Stimulated activated CD8-positive, alpha-beta memory T cell treated with anti-CD3 and anti-CD28 coated beads, Interleukin-4, amount 100 ng/mL, for 4 hours (primary cell): Measurements from ENCODE around the gene SPACA4.

Experiments
- DNase-seq, 2 donors: peaks; one replicate each; pipeline ENCODE4 v3.0.0-alpha.2; 2020; ENCODE audit warnings: low read depth in 2 of 2, low spot score in 1 of 2

Gene SPACA4

DNA sequence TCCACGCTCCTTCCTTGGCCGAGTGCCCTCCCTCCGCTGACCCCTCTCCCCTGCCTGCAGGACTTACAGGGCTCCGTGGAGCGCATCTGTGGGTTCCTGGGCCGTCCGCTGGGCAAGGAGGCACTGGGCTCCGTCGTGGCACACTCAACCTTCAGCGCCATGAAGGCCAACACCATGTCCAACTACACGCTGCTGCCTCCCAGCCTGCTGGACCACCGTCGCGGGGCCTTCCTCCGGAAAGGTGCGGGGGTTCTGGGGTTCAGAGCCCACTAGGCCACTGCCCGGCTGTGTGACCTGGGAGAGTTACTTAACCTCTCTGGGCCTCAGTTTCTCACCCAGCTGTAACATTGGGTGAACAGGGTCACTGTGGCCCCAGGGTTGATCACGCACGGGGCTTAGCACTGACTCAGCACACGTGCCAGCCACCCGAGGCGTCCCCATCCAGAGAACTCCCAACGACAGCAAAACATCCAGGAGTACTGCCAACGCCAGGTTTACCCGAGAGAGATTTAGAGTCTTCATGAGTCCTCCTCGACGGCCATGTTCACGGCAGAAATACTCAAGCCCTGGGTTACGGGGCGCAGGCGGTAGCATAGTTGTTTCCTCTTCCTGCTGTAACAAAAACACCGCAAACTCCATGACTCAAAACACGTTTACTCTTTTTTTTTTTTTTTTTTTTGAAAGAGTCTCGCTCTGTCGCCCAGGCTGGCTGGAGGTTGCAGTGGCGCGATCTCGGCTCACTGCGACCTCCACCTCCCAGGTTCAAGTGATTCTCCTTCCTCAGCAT is 9.7 kb upstream of the SPACA4 start:
- no peak for DNase-seq

DNA sequence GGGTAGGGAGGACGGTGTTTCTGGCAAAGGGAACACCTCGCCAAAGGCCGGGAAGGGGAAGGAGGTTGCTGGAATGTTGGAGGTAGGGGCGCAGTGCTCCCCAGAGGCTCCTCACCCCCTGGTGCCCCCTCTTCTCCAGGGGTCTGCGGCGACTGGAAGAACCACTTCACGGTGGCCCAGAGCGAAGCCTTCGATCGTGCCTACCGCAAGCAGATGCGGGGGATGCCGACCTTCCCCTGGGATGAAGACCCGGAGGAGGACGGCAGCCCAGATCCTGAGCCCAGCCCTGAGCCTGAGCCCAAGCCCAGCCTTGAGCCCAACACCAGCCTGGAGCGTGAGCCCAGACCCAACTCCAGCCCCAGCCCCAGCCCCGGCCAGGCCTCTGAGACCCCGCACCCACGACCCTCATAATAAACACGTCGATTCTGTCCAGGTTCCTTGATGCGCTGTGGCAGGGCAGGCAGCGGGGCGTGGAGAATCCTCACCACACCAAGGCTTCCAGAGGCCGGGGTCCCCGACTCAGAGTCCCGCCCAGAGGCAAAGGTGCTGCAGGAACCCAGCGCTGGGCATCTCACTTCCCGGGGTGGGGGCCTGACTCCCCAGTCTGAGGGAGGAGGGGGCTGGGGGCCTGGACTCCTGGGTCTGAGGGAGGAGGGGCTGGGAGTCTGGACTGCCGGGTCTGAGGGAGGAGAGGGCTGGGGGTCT is 7.4 kb upstream of the SPACA4 start:
- DNase-seq = no peak

DNA sequence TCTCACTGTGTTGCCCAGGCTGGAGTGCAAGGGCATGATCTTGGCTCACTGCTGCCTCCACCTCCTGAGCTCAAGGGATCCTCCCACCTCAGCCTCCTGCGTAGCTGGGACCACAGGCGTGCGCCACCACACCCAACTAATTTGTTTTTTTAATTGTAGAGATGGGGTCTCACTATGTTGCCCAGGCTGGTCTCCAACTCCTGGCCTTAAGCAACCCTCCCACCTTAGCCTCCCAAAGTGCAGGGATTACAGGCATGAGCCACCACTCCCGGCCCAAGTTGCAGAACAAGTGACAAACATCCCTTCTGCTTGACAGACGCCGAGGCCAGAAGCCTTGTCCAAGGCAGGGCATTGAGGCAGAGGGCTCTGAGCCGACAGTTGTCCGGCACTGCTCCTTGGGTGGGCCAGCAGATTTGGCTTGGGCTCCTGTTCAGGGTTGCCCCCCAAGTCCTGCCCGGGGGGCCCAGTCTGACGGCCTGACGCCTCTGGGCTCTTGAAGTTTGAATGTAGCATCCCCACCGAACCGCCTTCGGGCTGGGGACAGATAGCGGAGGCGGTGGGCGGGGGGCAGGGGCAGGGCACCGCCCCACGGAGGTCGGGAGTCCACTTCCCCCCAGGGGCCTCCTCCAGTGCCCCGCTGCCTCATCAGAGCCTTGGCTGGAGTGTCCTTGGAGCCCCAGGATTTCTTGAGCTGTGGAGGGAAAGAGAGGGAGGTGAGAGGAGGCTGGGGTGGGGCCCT is 5.7 kb upstream of the SPACA4 start:
- DNase-seq = no peak

DNA sequence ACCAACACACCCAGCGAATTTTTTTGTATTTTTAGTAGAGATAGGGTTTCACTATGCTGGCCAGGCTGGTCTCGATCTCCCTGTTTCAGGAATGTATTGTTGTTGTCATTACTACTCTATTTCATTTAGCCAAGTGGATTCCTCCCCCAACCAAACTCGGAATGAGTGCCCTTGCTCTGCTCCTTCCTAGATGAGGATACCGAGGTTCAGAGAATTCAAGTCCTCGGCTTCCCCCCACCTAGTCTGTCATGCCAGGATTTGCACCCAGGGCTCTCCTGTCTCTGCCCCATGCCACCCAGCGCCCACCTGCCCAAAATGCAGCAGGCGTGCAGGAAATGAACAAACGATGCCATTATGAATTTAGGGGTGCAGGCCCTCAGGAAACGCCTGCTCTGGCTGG is 3.5 kb upstream of the SPACA4 start:
- no peak for DNase-seq

DNA sequence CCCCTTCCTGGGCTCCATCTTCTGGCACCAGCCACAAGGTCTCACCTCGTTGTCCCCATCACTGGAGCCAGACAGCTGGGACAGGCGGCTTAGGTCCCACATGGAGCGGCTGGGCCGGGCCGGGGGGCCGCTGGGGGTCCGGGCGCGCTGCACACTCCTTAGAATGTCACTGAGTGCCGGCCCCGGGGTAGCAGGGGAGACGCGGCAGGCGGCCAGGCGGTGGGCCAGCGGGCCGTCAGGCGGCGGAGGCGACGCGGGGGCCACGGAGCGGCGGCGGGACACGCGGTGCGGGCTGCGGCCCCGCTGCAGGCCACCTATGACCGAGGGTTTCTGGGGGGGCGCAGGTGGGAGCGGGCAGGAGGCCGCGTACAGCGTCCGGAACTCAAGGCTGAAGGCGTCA is 3.1 kb upstream of the SPACA4 start:
- DNase-seq = no peak

DNA sequence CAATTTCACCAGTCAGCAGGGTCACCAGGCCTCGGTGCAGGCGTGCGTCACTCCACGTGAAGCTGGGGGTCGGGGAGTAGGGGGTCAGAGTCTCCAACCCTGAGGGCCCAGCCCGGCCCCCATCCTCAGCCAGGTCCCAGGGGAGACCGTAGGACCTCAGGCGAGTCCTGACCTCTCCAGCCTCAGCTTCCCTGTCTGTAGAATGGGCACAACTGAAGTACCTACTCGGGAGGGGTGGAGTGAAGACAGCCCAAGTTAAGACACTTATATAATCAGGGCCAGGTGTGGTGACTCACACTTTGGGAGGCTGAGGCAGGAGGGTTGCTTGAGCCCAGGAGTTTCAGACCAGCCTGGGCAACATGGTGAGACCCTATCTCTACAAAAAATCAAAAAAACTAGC is 2.7 kb upstream of the SPACA4 start:
- no peak for DNase-seq

DNA sequence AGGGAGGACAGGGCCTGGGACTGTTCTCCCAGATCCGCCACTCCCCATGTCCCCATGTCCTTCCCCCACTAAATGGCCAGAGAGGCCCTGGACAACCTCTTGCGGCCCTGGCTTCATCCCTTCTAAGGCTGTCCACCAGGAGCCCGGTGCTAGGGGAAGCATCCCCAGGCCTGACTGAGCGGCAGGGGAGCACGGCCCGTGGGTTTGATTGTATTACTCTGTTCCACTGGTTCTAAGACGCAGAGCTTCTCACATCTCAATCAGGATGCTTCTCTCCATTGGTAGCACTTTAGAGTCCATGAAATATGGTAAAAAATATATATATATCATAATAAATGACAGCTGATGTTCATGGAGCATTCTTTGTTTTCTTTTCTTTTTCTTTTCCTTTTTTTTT is 815 bp downstream of the SPACA4 start:
- DNase-seq = no peak

DNA sequence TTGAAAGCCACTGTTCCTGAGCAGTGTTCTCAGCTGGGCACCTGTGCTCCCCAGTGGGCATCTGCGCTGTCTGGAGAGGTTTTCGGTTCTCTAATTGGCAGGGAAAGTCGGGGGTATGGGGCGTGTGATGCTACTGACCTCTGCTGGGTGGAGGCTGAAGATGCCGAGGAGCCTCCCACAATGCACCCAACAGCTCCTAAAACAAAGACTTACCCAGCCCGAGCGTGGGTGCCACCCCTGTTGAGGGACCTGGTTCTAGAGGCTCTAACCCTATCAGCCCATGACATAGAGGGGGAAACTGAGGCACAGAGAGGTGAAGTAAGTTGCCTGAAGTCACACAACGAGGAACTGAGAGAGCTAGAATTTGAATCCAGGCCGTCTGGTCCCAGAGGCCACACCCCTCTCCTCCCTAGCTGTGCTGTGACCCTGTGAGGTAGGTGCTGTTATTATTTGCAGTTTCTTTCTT is 2.3 kb downstream of the SPACA4 start:
- DNase-seq = no peak

DNA sequence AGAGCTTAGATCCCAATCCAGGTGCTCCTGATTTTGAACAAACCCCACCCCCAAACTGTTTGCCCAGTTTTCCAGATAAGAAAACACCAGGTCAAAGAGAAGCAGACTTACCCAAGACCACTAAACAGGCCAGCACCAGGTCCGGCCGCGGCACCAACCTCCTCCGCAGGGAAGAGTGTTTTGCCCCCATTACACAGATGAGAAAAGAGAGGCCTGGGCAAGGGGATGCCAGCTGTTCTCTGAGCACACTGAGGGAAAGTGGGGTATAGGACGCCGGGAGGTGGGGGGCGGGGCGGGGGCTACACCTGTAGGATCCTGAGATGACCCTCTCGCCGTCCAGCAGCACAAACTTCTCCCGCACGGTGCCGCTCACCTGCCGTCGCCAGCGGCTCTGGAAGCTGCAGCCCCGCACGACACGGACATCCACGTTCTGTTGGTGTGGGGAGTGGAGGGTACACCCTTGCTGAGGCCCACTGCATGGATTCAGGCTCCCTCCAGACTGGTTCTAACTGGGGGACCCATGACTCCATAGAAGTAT is 3.1 kb downstream of the SPACA4 start:
- DNase-seq = no peak

DNA sequence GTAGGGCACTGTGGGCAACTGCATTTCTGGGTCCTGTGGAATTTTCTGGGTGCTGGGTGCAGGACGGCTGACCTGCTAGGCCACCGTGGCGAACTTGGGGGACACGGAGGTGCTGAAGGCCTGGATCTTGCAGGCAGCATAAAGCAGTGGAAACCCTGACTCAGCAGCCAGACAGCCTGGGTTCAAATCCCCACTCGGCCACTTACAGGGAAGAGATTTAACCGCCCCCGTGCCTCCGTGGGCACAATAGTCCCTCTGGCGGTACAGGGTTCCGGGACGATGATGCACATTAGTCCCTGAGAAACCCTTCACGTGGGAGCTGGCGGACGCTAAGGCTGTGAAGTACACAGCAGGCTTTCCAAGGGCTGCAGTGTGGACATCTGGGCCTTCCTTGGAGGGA is 5.3 kb downstream of the SPACA4 start:
- no peak for DNase-seq

DNA sequence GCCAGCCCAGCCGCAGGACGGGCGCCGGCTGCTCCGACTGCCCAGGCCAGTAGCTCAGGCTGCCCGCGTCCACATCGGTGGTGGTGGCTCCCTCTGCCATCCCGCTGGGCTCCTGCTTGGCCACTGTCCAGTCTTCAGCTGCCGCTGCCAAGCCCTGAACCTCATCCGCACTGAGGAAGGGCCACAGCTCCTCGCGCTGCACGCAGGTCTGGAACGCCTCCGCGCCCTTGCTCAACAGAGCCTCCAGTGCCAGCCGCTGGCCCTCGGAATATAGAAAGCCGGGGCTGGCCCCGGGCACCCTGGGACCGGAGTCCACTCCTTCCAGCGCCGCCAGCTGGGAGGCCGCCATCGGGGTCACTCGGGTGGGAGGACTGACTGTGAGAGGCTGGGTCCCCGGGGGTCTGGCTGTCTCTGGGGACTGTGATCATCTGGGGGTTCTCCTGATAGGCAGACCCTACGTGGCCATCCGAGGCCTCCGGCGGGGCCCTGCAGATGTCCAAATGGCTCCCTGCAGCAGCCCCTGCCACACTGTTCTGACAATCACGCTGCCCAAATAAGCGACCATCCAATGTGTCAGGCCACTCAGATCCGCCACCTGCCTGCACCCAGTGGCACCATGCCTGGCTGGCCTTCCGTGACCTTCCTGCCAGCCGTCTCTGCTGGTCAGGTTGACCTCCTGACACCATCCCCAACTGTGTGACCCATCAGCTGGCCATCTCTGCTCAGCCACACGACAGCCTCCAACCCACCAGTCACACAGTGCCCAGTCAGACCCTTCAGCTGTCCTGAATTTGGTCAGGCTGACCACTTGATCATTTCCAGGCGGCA is 6.7 kb downstream of the SPACA4 start:
- DNase-seq = no peak

DNA sequence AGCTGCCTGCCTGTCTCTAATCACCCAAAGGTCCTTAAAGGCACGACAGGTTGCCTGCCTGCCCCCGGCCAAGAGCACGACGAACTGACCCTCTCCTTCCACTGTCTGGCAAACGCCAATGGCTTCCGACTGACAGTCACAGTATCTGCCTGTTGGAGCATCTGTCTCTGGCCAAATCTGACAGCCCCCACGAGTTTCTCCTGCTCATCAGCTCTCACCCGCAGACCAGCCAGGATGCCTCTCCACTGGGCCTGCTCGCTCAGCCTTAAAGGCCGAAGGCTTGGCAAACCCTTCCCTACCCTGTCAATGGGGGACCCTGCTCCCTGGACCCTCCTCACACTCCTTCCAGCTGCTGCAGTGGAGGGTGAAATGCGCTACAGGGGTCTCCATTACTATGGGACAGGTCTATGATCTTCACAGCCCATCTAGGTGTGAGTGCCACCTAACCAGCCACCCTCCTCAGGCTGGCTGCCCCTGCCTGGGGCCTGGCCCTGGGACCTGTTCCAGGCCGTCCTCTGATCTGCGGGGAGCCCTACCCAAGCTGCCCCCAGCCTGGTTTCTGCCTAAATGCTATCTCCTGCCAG is 7.4 kb downstream of the SPACA4 start:
- no peak for DNase-seq

DNA sequence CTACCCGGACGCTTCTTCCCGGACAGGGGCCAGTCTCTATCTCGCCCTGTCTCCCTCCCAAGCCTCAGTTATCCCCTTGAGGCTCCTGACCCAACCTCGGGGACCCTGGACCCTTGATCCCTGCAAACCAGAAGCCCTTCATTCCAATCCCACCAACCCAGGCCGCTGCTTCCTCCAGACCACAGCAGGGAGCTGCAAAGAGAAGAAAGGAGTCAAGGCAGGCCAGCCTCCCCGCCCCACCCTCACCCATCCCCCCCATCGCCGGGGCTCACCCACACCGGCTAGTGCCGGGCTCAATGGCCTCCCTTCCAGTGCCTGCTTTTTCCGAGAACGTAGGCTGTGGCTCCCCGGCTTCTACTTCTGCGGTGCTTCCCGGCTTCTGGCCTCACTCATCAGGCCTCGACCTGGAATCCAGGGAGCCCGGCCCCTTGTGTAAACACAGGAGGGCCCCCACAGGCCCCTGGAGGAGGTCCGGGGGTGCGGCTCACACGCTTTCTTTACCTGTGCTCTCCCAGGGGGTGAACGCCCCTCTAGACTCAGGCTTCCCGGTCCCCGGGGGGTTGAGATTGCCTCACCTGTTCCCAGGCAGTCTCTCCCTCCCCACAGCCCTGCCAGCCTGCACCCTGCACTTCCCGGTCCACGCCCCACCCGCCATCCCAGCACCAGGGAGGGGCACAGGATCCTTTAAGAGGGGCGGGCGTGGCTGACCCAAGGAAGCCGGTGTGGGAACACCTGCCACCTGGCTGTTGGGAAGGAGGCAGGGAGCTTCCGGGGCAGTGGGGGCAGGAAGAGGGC is 8.1 kb downstream of the SPACA4 start, which contains the start of gene FAM83E:
FAM83E (minus strand) TSS at position 641 of the 795 bp plus-strand sequence. CDS start 1,704 bp downstream, outside the sequence.
- no peak for DNase-seq

DNA sequence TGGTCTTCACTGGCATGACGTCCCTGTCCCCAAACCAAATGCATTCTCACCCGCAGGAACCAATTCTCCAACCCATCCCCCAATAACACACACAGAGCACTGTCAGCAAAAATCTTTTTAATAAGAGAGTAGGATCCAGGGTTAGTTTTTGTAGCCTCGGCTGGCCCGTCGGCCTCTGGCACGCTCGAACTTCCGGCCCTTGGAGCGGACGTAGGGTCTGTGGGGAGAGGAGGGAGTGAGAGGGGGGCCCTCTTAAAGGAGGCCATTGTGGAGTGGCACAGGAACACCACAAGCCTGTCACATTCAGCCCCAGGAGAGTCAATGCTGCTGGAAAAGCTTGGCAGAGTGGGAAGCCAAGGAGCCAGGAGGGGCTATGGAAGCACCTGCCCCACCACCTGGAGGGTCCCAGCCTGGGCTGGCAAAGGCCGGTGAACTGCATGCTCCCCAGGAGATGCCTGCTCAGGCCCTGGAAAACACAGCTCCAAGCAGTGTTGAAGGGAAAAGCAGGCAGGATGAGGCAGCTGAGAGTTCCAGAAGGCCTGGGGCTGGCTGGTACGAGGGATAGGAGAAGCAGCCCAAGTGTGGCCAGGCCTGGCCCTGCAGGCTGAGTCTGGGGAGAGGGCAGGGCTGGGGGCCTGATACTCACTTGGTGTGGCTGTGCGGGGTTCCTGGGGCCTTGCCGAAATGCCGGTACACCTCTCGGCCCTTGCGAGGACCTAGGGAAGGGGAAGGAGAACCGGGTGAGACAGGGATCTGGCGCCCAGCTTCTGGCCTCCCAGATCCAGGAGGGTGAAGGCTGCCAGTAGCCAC is 8.9 kb downstream of the SPACA4 start:
- no peak for DNase-seq

DNA sequence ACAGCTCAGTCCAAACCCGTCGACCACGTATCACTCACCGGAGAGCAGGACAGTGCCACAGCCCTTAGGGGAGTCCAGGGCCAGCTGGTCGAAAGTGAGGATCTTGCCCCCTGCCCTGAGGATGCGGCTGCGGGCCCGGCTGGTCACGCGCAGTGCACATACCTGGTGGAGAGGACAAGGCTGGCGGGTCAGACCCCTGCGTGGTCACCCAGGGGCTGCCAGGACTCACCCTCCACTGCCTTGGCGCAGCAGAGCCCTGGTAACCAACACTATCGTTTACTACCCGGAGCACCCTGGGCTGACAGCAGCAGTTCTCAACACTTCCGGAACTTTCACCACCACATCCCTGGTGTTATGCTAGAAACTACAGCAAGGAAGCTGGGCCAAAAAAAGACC is 9.5 kb downstream of the SPACA4 start:
- DNase-seq = no peak

DNA sequence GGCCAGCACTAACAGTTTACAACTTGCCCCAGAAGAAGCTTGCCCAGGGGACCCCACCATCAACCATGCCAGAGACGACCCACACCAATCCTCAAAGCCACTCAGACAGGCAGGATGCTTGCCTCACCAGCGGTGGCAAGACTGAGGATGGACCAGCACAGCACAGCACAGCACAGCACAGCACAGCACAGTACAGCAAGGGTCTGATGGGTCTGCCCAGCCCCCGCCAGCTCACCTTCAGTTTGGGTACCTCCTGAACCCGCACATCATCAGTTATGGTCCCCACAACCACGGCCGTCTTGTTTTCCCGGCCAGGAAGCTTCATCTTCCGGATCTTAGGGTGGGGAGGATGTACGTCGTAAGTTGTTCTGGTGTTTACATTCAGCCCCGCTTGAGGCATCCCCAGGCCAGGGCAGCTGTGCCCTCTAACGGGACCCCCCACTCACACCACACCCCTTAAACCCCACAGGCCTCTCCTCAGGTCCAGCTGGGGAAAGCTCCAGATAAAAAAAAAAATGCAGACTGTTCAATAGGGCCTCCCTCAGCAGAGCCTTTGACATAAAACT is 10.0 kb downstream of the SPACA4 start:
- DNase-seq = no peak

DNA sequence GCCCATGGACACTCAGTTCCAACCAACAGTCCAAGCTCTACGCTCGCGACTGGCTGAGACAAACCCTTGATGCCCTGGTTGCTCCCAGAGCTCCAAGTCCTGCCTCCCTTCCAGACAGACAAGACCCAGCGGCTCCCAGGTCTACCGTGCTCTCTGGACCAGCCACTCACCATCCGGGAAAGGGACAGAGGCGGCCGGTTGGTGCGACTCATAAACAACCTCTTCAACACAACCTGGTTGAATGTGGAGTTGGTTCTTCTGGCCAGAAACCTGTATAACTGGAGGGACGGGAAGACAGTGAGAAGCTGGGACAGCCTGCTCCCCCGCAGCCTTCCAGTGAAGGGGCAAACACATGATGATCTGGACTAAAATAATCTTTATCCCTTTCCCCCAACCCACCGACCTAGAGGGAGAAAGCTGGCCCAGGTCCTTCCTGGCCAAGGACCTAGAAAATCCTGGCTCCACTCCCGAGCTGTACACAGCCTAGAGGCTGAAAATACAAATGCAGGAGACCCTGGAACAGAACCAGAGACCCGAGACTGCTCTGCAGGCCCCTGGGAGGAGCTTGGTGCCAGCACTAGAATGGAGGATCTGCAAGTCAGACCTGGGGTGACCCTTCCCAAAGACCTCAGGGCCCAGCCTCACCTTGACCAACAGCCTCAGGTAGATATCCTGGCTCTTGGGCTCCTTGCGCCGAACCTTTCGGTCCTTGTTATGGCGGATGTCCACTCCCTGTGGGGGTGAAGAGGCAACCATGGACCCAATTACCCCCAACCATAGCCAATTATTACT is 10.8 kb downstream of the SPACA4 start:
- no peak for DNase-seq
